CD8-positive, alpha-beta memory T cell (primary cell): ENCODE results near the gene GFOD2. TPM values are rescaled to one million over a fixed set of nuclear protein-coding genes. Genes with fewer than 3 reads are reported as not detected.

Experiments used
- CTCF ChIA-PET: fragments of 350-600 bp; sonication (Branson Sonifier 250); formaldehyde crosslinking; loops from one replicate; lab custom pipeline; 2021; ENCODE audit warnings: antibody characterized with exemption; lab: Charles Lee
- POLR2A ChIA-PET: fragments of 350-600 bp; sonication (Branson Sonifier 250); formaldehyde crosslinking; loops from one replicate; lab custom pipeline; 2021; ENCODE audit warnings: antibody characterized with exemption; lab: Charles Lee
- DNase-seq, 5 donors: peaks; one replicate each; pipeline versions ENCODE4 v3.0.0 to v3.0.0-alpha.2; 2020 to 2022; ENCODE audit warnings: mixed read lengths in 1 of 5
- H3K27ac ChIP-seq: one replicate; pipeline ENCODE4 v1.7.0; 2013; ENCODE audit warnings: low read depth, mild to moderate bottlenecking, low read length, moderate library complexity
- H3K27me3 ChIP-seq: 2 replicates; pipeline ENCODE4 v1.7.0; 2013; ENCODE audit warnings: low read length, mild to moderate bottlenecking; ENCODE audit not compliant: insufficient read depth, poor library complexity, severe bottlenecking
- H3K36me3 ChIP-seq: 2 replicates; pipeline ENCODE4 v1.7.0; 2013; ENCODE audit warnings: mild to moderate bottlenecking, low read length, moderate library complexity; ENCODE audit not compliant: insufficient read depth
- H3K4me1 ChIP-seq: 2 replicates; pipeline ENCODE4 v1.7.0; 2013; ENCODE audit warnings: mild to moderate bottlenecking, low read length, moderate library complexity; ENCODE audit not compliant: insufficient read depth
- H3K4me3 ChIP-seq: 2 replicates; pipeline ENCODE4 v1.7.0; 2013; ENCODE audit warnings: mild to moderate bottlenecking, low read length
- H3K9me3 ChIP-seq: 2 replicates; pipeline ENCODE4 v1.7.0; 2013; ENCODE audit warnings: mild to moderate bottlenecking, low read length
- H3K27ac Mint-ChIP-seq, 8 donors: one replicate each; pipeline ENCODE4 v1.8.0; 2020 to 2021; ENCODE audit warnings: mixed read lengths in 8 of 8, mild to moderate bottlenecking in 6 of 8, inconsistent platforms in 3 of 8, moderate library complexity in 3 of 8
- H3K27me3 Mint-ChIP-seq, 2 donors: one replicate each; pipeline ENCODE4 v1.8.0; 2020 to 2021; ENCODE audit warnings: mixed read lengths in 2 of 2, mild to moderate bottlenecking in 1 of 2, moderate library complexity in 1 of 2
- H3K36me3 Mint-ChIP-seq, 3 donors: one replicate each; pipeline ENCODE4 v1.8.0; 2020 to 2021; ENCODE audit warnings: mixed read lengths in 3 of 3, inconsistent platforms in 1 of 3, mild to moderate bottlenecking in 1 of 3
- H3K4me1 Mint-ChIP-seq, 3 donors: one replicate each; pipeline ENCODE4 v1.8.0; 2020 to 2021; ENCODE audit warnings: mixed read lengths in 3 of 3, inconsistent platforms in 1 of 3, mild to moderate bottlenecking in 1 of 3
- H3K4me3 Mint-ChIP-seq, 7 donors: one replicate each; pipeline ENCODE4 v1.8.0; 2020 to 2021; ENCODE audit warnings: mixed read lengths in 7 of 7, mild to moderate bottlenecking in 6 of 7, moderate library complexity in 4 of 7, inconsistent platforms in 2 of 7
- H3K9me3 Mint-ChIP-seq, 5 donors: one replicate each; pipeline ENCODE4 v1.8.0; 2020 to 2022; ENCODE audit warnings: mixed read lengths in 5 of 5, mild to moderate bottlenecking in 3 of 5, moderate library complexity in 2 of 5, inconsistent platforms in 1 of 5
- polyA plus RNA-seq: library from polyadenylated mRNA; unstranded; fragments of 300-500 nt; fragmentation: Illumina TruSeq; gene quantifications from one replicate; pipeline ENCODE4 v1.2.3, GENCODE V29; 2021
- total RNA-seq, 2 experiments: library from RNA; stranded (reverse); gene quantifications; one replicate each; pipeline ENCODE4 v1.2.3, GENCODE V29; 2021

GFOD2 gene
- total and polyA plus RNA-seq, 3 experiments from 2014 or later = 11.2 to 23.7 (median 21.3) TPM

GRCh38 chr16:67674851-67675578 lies 44.1 kb downstream of the GFOD2 start:
- H3K27me3 Mint-ChIP-seq = peaks cover 0 to 2% of the 10 kb centered on the region in 2 donors
- no peak overlapping the region for H3K4me3 Mint-ChIP-seq
- no peaks in the 10 kb centered on the region for H3K9me3 Mint-ChIP-seq
- no peak overlapping the region for H3K27ac Mint-ChIP-seq
- Histone ChIP-seq H3K4me1 (no peaks in the 10 kb centered on the region), H3K4me3 (no peak overlapping the region), H3K27ac (no peak overlapping the region), H3K36me3 (no peaks in the 10 kb centered on the region), H3K27me3 (no peaks in the 10 kb centered on the region), H3K9me3 (no peaks in the 10 kb centered on the region)
- CTCF ChIA-PET = interaction anchor here (0.7 to 2.9 kb wide), 3 partner anchors 17 to 142 kb away, joined by 3 to 7 read pairs (median 5); partner anchors contain the start of gene CARMIL2
- H3K36me3 Mint-ChIP-seq = peaks cover 0 to 2% (median 0%) of the 10 kb centered on the region in 3 donors
- DNase-seq = no peak
- H3K4me1 Mint-ChIP-seq = no peaks in the 10 kb centered on the region
- POLR2A ChIA-PET = no interaction called here

GRCh38 chr16:67673712-67674580 lies 45.2 kb downstream of the GFOD2 start:
- H3K27ac Mint-ChIP-seq = peak overlapping the region in 5 of 8 donors; percentile 27 to 68 (median 52)
- peaks cover 0 to 2% (median 0%) of the 10 kb centered on the region in 3 donors for H3K36me3 Mint-ChIP-seq
- ChIA-PET CTCF (interaction anchor here (0.7 to 2.9 kb wide), 6 partner anchors 9 to 143 kb away, joined by 3 to 7 read pairs (median 6); partner anchors contain the start of genes CARMIL2 and PARD6A), POLR2A (no interaction called here)
- DNase-seq = no peak
- no peaks in the 10 kb centered on the region for H3K9me3 Mint-ChIP-seq
- H3K4me1 Mint-ChIP-seq = peaks cover 0 to under 1% (median 0%) of the 10 kb centered on the region in 3 donors
- peaks cover 0 to 2% of the 10 kb centered on the region in 2 donors for H3K27me3 Mint-ChIP-seq
- Histone ChIP-seq H3K4me1 (no peaks in the 10 kb centered on the region), H3K27me3 (no peaks in the 10 kb centered on the region), H3K27ac (no peak overlapping the region), H3K9me3 (no peaks in the 10 kb centered on the region), H3K36me3 (no peaks in the 10 kb centered on the region), H3K4me3 (no peak overlapping the region)
- H3K4me3 Mint-ChIP-seq = no peak overlapping the region

- H3K4me1 Mint-ChIP-seq = peaks cover under 1 to 7% (median 1%) of the 10 kb centered on the region in 3 donors
- peak overlapping the region in 4 of 8 donors; percentile 32 to 72 (median 54) for H3K27ac Mint-ChIP-seq
- CTCF ChIA-PET = interaction anchor here (0.8 to 2.9 kb wide), 10 partner anchors 9 to 252 kb away, joined by 3 to 15 read pairs (median 6); partner anchors contain the start of genes CARMIL2 and PARD6A
- H3K9me3 Mint-ChIP-seq = no peaks in the 10 kb centered on the region
- no peak overlapping the region for H3K27ac ChIP-seq
- H3K36me3 Mint-ChIP-seq = peaks cover 0 to 2% (median 0%) of the 10 kb centered on the region in 3 donors
- H3K27me3 ChIP-seq = no peaks in the 10 kb centered on the region
- no peaks in the 10 kb centered on the region for H3K4me1 ChIP-seq
- no peak overlapping the region for H3K4me3 ChIP-seq
- H3K4me3 Mint-ChIP-seq = peak overlapping the region in 1 of 7 donors; percentile 43
- DNase-seq = peak in 2 of 5 donors; percentile 21 to 32
- H3K27me3 Mint-ChIP-seq = peaks cover 0 to 2% of the 10 kb centered on the region in 2 donors
- no peaks in the 10 kb centered on the region for H3K36me3 ChIP-seq
- H3K9me3 ChIP-seq = no peaks in the 10 kb centered on the region
- POLR2A ChIA-PET = no interaction called here
Observed at GRCh38 chr16:67672739-67673662, 46.1 kb downstream of the GFOD2 start.

DNA sequence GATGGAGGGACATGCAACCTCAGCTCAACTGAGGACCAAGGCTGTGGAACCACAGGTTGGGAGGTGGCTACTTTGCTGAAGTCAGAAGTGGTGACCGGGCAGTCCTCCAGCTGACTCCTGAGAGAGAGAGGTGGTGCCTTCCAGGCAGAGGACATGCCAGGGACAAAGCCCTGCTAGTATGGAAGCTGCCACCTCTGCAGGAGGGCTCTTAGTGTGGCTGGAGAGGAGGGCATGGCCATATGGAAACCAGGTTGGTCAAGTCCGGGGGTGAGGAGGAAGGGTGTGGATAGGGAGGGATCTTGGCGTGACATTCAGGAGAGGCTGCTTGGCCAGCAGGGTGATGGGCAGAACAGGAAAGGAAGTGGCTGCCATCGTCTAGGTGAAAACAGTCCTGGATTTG lies 46.8 kb downstream of the GFOD2 start:
- peak overlapping the region in 1 of 7 donors; percentile 43 for H3K4me3 Mint-ChIP-seq
- Histone ChIP-seq H3K9me3 (no peaks in the 10 kb centered on the region), H3K4me3 (no peak overlapping the region), H3K27ac (no peak overlapping the region), H3K27me3 (no peaks in the 10 kb centered on the region), H3K36me3 (no peaks in the 10 kb centered on the region), H3K4me1 (peaks cover 6% of the 10 kb centered on the region)
- peak overlapping the region in 3 of 8 donors; percentile 32 to 52 (median 45) for H3K27ac Mint-ChIP-seq
- CTCF ChIA-PET = interaction anchor here (0.8 to 2.9 kb wide), 9 partner anchors 8 to 252 kb away, joined by 3 to 15 read pairs (median 6); partner anchors contain the start of gene CARMIL2
- POLR2A ChIA-PET = no interaction called here
- peaks cover 0 to 2% (median 0%) of the 10 kb centered on the region in 3 donors for H3K36me3 Mint-ChIP-seq
- DNase-seq = no peak
- peaks cover 4 to 8% (median 7%) of the 10 kb centered on the region in 3 donors for H3K4me1 Mint-ChIP-seq
- no peaks in the 10 kb centered on the region for H3K9me3 Mint-ChIP-seq
- peaks cover 0 to 2% of the 10 kb centered on the region in 2 donors for H3K27me3 Mint-ChIP-seq

- H3K4me1 ChIP-seq = peaks cover 17% of the 10 kb centered on the region
Observed at GRCh38 chr16:67669499-67670101, 49.5 kb downstream of the GFOD2 start.

GRCh38 chr16:67668495-67669157 lies 50.5 kb downstream of the GFOD2 start:
- Histone ChIP-seq H3K9me3 (no peaks in the 10 kb centered on the region), H3K4me3 (no peak overlapping the region), H3K27ac (no peak overlapping the region), H3K4me1 (peaks cover 17% of the 10 kb centered on the region), H3K36me3 (no peaks in the 10 kb centered on the region), H3K27me3 (no peaks in the 10 kb centered on the region)
- Mint-ChIP-seq H3K4me1 (peaks cover 7 to 27% (median 12%) of the 10 kb centered on the region in 3 donors), H3K4me3 (peak overlapping the region in 5 of 7 donors; percentile 9 to 64 (median 29)), H3K27me3 (no peaks in the 10 kb centered on the region), H3K27ac (peak overlapping the region in 5 of 8 donors; percentile 22 to 88 (median 45)), H3K9me3 (no peaks in the 10 kb centered on the region), H3K36me3 (peaks cover 0 to 2% (median 0%) of the 10 kb centered on the region in 3 donors)
- POLR2A ChIA-PET = interaction anchor here (2.8 kb wide), 1 partner anchor 106 kb away, joined by 9 read pairs; the partner anchor contains the start of gene CTCF
- peak in 1 of 5 donors; percentile 17 for DNase-seq
- CTCF ChIA-PET = interaction anchor here (1.2 to 7.7 kb wide), 10 partner anchors 9 to 155 kb away, joined by 3 to 95 read pairs (median 4); partner anchors contain the start of genes ACD, CARMIL2, CTCF and GFOD2

More at GRCh38 chr16:67669499-67670101, 49.5 kb downstream of the GFOD2 start:
- Mint-ChIP-seq H3K27ac (peak overlapping the region in 1 of 8 donors; percentile 77), H3K9me3 (no peaks in the 10 kb centered on the region), H3K27me3 (no peaks in the 10 kb centered on the region), H3K36me3 (no peaks in the 10 kb centered on the region), H3K4me3 (peak overlapping the region in 2 of 7 donors; percentile 45 to 64), H3K4me1 (peaks cover 7 to 22% (median 8%) of the 10 kb centered on the region in 3 donors)
- no peak for DNase-seq
- no peak overlapping the region for H3K27ac ChIP-seq
- ChIA-PET CTCF (interaction anchor here (1.4 to 7.7 kb wide), 6 partner anchors 10 to 156 kb away, joined by 3 to 95 read pairs (median 14); partner anchors contain the start of genes ACD and CTCF), POLR2A (interaction anchor here (2.8 kb wide), 1 partner anchor 107 kb away, joined by 9 read pairs; the partner anchor contains the start of gene CTCF)
- H3K9me3 ChIP-seq = no peaks in the 10 kb centered on the region
- H3K27me3 ChIP-seq = no peaks in the 10 kb centered on the region
- H3K4me3 ChIP-seq = no peak overlapping the region
- H3K36me3 ChIP-seq = no peaks in the 10 kb centered on the region
